HepG2 (cell line): ENCODE data around the gene SLC2A11. TPM values are rescaled to one million over a fixed set of nuclear protein-coding genes. Genes with fewer than 3 reads are reported as not detected.

Experiments used
- AGO2 ChIP-seq: fragments of 200-400 bp; formaldehyde crosslinking; optimal IDR thresholded peaks from 2 replicates; pipeline ENCODE3; 2017; ENCODE audit warnings: mild to moderate bottlenecking, low read depth, low read length, moderate library complexity
- ASH2L ChIP-seq: fragments of 300-600, 200-600 bp; sonication (generic); IDR thresholded peaks from 2 replicates; pipeline ENCODE4 v1.7.0; 2017; ENCODE audit warnings: low read depth, mild to moderate bottlenecking, moderate library complexity, mixed read lengths, low read length; ENCODE audit not compliant: insufficient read length
- ERF ChIP-seq: IDR thresholded peaks from 2 replicates; pipeline ENCODE4 v1.6.1; 2018; ENCODE audit warnings: missing biosample characterization, missing genetic modification reagents
- FIP1L1 ChIP-seq: fragments of 200-400 bp; formaldehyde crosslinking; IDR thresholded peaks from 2 replicates; pipeline ENCODE4 v1.6.1; 2018; ENCODE audit warnings: low read depth, mild to moderate bottlenecking, low read length, moderate library complexity, borderline replicate concordance; ENCODE audit not compliant: insufficient read depth
- MLXIP ChIP-seq: sonication (generic); formaldehyde crosslinking; IDR thresholded peaks from 2 replicates; pipeline ENCODE4 v1.9.0; 2021; ENCODE audit warnings: missing genetic modification reagents, borderline replicate concordance
- ZNF205 ChIP-seq: IDR thresholded peaks from 2 replicates; pipeline ENCODE4 v1.6.1; 2018; ENCODE audit warnings: missing biosample characterization, missing genetic modification reagents
- ZNF33B ChIP-seq: sonication (generic); formaldehyde crosslinking; IDR thresholded peaks from 2 replicates; pipeline ENCODE4 v1.5.1; 2020; ENCODE audit warnings: mild to moderate bottlenecking, missing genetic modification reagents
- ZNF550 ChIP-seq: sonication (generic); formaldehyde crosslinking; IDR thresholded peaks from 2 replicates; pipeline ENCODE4 v1.4.0; 2020; ENCODE audit warnings: mild to moderate bottlenecking, missing genetic modification reagents, borderline replicate concordance
- ZSCAN22 ChIP-seq: sonication (generic); formaldehyde crosslinking; IDR thresholded peaks from 2 replicates; pipeline ENCODE4 v1.4.0; 2020; ENCODE audit warnings: mild to moderate bottlenecking, missing genetic modification reagents
- polyA plus RNA-seq, 8 experiments: library from polyadenylated mRNA; depleted of rRNA in 3 of 8; stranded (reverse) in 7 of 8; unstranded in 1 of 8; fragments of >200 nt; fragmentation: Illumina TruSeq in 4 of 8; extraction: Trizol in 4 of 8; gene quantifications; 2 replicates each; pipeline versions ENCODE4 v1.2.1 to v1.2.3, GENCODE V29; 2011 to 2016; ENCODE audit warnings: low read depth in 4 of 8, missing spikeins in 1 of 8, mixed read lengths in 1 of 8; ENCODE audit not compliant: insufficient read depth in 1 of 8
- total RNA-seq, 5 experiments: library from RNA; depleted of rRNA; stranded (reverse); fragments of >200 nt; fragmentation: Illumina TruSeq; extraction: Trizol; gene quantifications; 2 replicates each; pipeline ENCODE4 v1.2.3, GENCODE V29; 2016; ENCODE audit warnings: low read depth in 1 of 5
- TF ChIP-seq, protein P1 (sequence below): sonication (generic); formaldehyde crosslinking; IDR thresholded peaks from 2 replicates; pipeline ENCODE4 v1.5.0; 2020; ENCODE audit warnings: mild to moderate bottlenecking, missing genetic modification reagents
- TF ChIP-seq, protein P2 (sequence below): sonication (generic); formaldehyde crosslinking; IDR thresholded peaks from 2 replicates; pipeline ENCODE4 v1.4.0; 2020; ENCODE audit warnings: mild to moderate bottlenecking, missing genetic modification reagents
- TF ChIP-seq, protein P3 (sequence below): sonication (generic); formaldehyde crosslinking; IDR thresholded peaks from 2 replicates; pipeline ENCODE4 v1.4.0; 2020; ENCODE audit warnings: mild to moderate bottlenecking, missing genetic modification reagents, borderline replicate concordance
- TF ChIP-seq, protein P4 (sequence below): sonication (generic); formaldehyde crosslinking; IDR thresholded peaks from 2 replicates; pipeline ENCODE4 v1.8.0; 2022; ENCODE audit warnings: missing genetic modification reagents, mild to moderate bottlenecking, borderline replicate concordance
- TF ChIP-seq, protein P5 (sequence below): sonication (generic); formaldehyde crosslinking; IDR thresholded peaks from 2 replicates; pipeline ENCODE4 v1.9.0; 2021; ENCODE audit warnings: missing genetic modification reagents, mild to moderate bottlenecking, borderline replicate concordance

SLC2A11 gene
- total and polyA plus RNA-seq, 2 of the 13 experiments (the other 11 are each of a cell fraction or from before 2014, with no cell fraction given) = 15.2 to 15.4 TPM

DNA sequence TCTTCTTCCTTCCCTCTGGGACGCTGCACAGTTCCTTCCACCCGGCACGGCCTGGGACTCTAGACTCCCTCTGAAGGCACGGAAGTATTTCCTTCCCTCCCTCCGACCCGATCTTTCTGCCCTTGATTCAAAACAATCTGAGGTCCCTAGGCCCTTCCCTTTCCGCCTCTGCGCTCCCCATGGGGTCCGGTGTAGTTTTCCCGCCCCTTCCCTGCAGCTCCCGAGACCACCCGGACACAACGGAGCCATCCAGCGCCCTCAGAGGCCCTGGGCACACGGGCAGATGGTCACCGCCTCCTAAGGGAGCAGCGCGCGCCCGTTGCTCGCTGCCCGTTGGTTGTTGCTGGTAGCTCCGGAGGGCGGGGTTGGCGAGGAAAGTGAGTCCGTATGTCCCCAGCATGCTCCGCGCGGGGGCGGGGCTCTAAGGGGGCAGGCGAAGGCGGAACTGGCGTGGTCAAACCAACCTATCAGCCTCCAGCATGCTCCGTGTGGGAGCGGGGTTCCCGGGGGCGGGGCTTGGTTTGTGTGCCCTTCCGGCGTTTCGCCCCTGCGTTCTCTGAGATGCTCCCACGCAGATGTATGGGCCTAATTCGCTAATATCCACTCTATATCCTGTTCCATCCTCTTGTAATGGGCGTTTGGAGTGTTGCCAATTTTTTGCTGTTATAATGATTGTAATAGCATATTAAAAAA is 56.1 kb downstream of the SLC2A11 start (continued):
- TF ChIP-seq, protein P1, sequence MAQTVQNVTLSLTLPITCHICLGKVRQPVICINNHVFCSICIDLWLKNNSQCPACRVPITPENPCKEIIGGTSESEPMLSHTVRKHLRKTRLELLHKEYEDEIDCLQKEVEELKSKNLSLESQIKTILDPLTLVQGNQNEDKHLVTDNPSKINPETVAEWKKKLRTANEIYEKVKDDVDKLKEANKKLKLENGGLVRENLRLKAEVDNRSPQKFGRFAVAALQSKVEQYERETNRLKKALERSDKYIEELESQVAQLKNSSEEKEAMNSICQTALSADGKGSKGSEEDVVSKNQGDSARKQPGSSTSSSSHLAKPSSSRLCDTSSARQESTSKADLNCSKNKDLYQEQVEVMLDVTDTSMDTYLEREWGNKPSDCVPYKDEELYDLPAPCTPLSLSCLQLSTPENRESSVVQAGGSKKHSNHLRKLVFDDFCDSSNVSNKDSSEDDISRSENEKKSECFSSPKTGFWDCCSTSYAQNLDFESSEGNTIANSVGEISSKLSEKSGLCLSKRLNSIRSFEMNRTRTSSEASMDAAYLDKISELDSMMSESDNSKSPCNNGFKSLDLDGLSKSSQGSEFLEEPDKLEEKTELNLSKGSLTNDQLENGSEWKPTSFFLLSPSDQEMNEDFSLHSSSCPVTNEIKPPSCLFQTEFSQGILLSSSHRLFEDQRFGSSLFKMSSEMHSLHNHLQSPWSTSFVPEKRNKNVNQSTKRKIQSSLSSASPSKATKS (CRISPR knock-in tag) = no peak
- TF ChIP-seq ASH2L (peak; percentile 77), ERF (peak; percentile 95), AGO2 (peak; percentile 94), ZSCAN22 (CRISPR knock-in tag) (no peak), ZNF205 (CRISPR knock-in tag) (0 out of 2 replicates have a peak, but pooled peaks have one; percentile 81), FIP1L1 (no peak), MLXIP (CRISPR knock-in tag) (no peak), ZNF550 (CRISPR knock-in tag) (no peak), ZNF33B (peak; percentile 91; the same call in 1 of the 2 replicates)
- TF ChIP-seq, protein P2, sequence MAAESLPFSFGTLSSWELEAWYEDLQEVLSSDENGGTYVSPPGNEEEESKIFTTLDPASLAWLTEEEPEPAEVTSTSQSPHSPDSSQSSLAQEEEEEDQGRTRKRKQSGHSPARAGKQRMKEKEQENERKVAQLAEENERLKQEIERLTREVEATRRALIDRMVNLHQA (CRISPR knock-in tag) = no peak; the same call in 1 of the 2 replicates
- TF ChIP-seq, protein P3, sequence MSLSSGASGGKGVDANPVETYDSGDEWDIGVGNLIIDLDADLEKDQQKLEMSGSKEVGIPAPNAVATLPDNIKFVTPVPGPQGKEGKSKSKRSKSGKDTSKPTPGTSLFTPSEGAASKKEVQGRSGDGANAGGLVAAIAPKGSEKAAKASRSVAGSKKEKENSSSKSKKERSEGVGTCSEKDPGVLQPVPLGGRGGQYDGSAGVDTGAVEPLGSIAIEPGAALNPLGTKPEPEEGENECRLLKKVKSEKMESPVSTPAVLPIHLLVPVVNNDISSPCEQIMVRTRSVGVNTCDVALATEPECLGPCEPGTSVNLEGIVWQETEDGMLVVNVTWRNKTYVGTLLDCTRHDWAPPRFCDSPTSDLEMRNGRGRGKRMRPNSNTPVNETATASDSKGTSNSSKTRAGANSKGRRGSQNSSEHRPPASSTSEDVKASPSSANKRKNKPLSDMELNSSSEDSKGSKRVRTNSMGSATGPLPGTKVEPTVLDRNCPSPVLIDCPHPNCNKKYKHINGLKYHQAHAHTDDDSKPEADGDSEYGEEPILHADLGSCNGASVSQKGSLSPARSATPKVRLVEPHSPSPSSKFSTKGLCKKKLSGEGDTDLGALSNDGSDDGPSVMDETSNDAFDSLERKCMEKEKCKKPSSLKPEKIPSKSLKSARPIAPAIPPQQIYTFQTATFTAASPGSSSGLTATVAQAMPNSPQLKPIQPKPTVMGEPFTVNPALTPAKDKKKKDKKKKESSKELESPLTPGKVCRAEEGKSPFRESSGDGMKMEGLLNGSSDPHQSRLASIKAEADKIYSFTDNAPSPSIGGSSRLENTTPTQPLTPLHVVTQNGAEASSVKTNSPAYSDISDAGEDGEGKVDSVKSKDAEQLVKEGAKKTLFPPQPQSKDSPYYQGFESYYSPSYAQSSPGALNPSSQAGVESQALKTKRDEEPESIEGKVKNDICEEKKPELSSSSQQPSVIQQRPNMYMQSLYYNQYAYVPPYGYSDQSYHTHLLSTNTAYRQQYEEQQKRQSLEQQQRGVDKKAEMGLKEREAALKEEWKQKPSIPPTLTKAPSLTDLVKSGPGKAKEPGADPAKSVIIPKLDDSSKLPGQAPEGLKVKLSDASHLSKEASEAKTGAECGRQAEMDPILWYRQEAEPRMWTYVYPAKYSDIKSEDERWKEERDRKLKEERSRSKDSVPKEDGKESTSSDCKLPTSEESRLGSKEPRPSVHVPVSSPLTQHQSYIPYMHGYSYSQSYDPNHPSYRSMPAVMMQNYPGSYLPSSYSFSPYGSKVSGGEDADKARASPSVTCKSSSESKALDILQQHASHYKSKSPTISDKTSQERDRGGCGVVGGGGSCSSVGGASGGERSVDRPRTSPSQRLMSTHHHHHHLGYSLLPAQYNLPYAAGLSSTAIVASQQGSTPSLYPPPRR (CRISPR knock-in tag) = peak; percentile 37; the same call in 1 of the 2 replicates
- TF ChIP-seq, protein P4, sequence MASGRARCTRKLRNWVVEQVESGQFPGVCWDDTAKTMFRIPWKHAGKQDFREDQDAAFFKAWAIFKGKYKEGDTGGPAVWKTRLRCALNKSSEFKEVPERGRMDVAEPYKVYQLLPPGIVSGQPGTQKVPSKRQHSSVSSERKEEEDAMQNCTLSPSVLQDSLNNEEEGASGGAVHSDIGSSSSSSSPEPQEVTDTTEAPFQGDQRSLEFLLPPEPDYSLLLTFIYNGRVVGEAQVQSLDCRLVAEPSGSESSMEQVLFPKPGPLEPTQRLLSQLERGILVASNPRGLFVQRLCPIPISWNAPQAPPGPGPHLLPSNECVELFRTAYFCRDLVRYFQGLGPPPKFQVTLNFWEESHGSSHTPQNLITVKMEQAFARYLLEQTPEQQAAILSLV (CRISPR knock-in tag) = peak; percentile 57; the same call in 1 of the 2 replicates
- TF ChIP-seq, protein P5, sequence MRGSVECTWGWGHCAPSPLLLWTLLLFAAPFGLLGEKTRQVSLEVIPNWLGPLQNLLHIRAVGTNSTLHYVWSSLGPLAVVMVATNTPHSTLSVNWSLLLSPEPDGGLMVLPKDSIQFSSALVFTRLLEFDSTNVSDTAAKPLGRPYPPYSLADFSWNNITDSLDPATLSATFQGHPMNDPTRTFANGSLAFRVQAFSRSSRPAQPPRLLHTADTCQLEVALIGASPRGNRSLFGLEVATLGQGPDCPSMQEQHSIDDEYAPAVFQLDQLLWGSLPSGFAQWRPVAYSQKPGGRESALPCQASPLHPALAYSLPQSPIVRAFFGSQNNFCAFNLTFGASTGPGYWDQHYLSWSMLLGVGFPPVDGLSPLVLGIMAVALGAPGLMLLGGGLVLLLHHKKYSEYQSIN (CRISPR knock-in tag) = no peak
